GM19099 (cell line): Measurements from ENCODE around the gene HMOX1.

Experiments used
- POLR2A ChIP-seq: IDR thresholded peaks from 3 replicates; pipeline ENCODE4 v1.6.1; 2011; ENCODE audit warnings: low read depth; ENCODE audit not compliant: insufficient read length; ENCODE audit errors: extremely low read depth

The HMOX1 gene

GRCh38 chr22:35346596-35347220 lies 34.2 kb upstream of the HMOX1 start:
- no peak for TF ChIP-seq POLR2A

DNA sequence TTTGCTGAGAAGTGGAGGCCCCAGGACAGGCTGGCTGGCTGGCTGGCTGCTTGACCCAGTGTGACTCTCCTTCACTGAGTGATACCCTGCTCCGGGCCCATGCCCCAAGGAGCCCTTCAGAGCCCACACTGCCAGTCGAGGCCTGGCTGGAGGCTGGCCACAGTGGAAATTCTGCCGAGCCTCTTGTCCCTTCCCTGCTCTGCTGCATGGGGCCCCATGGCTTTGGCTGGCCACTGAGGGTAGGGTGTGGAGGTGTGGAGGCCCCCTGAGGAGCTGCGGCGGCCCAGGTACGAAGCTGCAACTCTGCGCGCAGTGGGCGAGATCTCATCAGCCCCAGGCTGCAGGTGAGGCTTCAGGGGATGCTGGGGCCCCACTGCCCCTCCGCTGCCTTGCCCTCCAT lies 33.4 kb upstream of the HMOX1 start:
- no peak for TF ChIP-seq POLR2A

DNA sequence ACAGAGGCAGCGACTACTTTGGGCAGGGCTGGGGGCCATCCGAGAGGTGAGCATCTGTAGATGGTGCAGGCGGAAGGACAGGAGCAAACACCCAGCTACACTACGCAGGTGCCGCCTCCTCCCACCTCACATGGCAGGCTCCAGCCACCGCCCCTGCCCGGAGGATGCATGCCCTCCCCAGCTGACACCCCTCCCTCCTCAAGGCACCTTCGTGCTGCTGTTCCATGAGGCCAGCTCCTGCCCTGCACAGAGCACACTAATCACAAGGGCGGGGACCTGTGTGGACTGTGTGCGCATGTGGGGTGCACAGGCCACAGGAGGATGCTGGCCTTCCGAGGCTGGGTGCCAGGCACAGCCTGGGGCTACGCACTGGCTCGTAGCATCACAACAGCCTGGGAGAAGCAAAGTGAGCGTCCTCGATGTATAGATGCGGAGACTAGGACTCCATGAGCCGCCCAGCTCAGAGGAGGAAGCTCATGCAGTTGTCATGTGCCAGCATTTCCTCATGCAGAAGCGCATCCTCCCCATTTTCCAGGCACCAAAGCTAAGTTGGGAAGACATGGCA lies 32.8 kb upstream of the HMOX1 start:
- no peak for TF ChIP-seq POLR2A

DNA sequence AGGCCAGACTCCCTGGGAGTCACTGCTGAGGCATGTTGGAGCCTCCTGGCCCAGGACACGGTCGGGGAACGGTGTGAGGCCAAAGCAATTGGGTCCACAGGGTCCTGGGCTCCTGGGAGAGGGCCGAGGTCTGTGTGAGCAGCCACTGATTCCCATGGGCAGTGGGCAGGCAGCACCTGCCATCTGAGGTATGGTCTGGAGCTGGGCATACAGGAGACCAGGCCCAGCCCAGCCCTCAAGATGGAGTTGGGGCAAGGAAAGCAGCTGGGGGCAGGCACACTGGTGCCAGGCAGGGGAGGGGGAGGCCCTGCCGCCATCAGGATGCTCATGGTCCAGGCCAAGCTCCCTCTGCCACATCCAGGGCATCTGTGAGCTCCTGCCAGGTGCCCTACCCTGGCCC lies 32.2 kb upstream of the HMOX1 start:
- TF ChIP-seq POLR2A: no peak

DNA sequence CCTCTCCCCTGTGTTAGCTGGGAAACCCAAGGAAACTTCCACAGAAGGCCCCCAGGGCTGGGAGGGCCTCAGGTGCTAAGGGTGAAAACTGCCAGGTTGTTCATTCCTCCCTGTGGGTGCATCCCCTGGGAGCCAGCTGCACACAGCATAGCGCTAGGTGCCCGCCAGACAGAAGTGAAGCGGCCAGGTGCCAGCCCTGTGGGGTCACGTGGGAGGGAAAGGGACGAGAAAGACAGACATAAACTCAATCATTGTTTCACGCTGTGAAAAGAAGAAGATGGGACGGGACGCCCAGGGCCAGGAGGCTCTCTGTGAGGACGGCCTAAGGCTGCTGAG lies 31.6 kb upstream of the HMOX1 start:
- no peak for TF ChIP-seq POLR2A

GRCh38 chr22:35349704-35350538 lies 31.0 kb upstream of the HMOX1 start:
- no peak for TF ChIP-seq POLR2A

DNA sequence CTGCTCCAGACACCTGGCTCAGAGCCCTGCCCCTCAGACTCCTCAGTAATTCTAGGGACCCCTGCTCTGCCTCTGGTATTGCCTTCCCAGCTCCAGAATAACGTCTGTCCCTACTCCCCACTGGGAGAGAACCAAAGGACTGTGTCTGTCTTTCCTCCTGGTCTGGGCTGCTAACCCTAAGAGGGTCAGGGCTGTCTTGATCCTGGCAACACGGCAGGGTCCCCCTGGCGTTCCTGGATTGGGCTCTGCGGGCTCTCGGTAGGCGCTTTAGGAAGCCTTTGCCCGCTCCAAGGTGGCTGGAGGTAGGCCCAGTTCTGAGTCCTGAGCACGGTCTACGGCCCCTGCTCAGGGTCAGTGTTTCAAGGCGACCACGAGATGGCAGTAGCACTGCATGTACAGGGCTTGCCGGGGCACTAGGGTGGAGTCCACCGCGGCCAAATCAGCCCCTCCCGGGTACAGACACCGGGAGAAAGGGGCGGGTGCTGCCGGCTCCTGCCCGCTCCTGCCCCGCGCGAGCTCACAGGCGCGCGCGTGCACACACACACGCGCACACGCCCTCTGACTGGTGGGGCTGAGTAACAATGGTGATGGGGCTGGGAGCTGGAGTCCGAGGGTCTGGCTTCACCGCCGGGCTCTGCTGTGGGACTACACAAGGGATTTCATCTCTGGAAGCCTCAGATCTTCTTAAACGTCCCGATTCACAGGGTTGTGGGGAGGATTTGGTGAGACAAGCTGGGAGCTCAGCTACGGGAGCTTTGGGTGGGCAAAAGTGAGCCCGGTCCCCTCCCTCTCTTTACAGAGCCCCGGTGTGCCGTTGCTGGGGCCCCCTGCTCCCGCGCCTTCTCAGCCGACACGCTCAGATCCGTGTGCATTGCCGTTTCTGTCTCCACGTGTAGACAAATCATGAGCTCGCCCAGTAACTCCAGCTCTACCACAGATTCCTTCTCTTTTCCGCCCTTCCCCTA lies 30.1 kb upstream of the HMOX1 start:
- no peak for TF ChIP-seq POLR2A

GRCh38 chr22:35352214-35353111 lies 28.4 kb upstream of the HMOX1 start:
- TF ChIP-seq POLR2A: no peak

DNA sequence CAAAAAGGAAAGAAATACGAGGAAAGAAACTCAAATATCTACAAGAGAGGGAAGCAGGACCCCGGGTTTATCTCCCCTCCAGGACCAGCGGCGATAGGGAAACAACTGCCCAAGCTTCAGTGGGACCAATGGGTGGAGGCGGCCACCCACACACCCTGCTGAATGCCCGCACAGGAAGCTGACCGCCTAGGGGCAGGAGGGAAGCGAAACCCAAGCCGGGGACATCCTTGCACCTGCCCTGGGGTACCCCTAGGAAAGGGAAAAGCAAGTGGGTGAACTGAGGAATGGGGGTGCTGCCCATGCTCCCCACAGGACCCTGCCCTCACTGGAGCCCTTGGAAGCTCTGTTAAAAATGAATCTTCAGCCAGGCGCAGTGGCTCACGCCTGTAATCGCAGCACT lies 27.6 kb upstream of the HMOX1 start:
- TF ChIP-seq POLR2A: no peak

GRCh38 chr22:35354068-35354467 lies 26.8 kb upstream of the HMOX1 start:
- no peak for TF ChIP-seq POLR2A

DNA sequence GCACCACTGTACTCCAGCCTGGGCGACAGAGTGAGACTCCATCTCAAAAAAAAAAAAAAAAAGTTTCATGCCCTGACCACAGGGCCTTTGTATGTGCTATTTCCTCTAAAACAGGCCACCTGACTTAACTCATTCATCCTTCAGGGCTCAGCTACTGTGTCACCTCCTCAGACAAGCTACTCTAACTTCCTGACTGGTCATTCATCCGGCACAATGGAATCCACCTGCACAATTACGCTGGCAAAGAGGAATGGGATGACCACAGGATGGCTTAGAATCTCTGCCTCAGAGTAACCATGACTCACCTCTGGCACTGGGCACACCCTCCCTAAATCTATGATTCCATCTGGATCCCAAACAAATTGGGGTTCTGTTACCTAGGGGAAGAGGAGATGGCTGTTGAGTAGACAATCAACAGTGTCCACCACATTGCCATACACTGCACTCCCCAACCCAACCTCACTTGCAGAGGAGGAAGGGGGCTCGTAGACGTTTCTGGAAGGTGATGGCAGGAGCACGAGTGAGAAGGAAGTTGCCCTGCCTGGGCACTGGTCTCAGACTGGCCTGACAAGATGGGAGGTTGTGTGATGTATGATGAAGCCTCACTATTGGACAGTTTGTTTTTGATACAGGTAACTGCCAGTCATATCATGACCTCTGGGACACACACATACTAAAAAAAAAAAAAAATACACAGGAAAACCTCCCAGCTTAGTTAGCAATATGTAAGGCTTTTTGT lies 22.8 kb upstream of the HMOX1 start:
- no peak for TF ChIP-seq POLR2A

DNA sequence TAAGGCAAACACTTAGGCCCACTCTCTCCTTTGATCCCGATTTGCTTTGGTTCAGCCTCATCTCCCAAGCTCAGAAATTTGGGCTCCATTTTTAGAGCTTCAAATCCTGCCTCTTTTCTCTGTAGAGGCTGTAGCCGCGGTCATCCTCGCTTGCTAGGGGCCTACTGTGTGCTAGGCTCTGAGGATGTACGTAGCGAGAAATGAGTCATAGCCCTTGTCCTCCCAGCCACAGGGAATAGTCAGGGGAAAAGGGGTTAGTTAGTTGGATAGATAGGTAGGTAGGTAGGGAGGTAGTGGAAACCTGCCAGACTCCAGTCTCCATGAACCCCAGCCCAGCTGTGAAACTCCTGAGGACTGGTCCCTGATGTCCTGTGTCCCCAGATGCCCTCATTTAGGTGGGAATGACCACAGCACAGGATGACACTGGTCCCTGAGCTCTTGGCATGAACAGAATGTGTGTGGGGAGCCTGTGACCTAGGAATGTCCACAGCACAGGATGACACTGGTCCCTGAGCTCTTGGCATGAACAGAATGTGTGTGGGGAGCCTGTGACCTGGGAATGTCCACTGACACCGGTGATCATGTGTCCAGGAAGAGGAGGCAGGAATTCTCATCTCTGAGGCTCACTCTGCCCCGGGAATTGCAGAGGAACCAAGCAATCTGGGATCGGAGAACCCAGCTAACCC lies 21.4 kb upstream of the HMOX1 start:
- no peak for TF ChIP-seq POLR2A

DNA sequence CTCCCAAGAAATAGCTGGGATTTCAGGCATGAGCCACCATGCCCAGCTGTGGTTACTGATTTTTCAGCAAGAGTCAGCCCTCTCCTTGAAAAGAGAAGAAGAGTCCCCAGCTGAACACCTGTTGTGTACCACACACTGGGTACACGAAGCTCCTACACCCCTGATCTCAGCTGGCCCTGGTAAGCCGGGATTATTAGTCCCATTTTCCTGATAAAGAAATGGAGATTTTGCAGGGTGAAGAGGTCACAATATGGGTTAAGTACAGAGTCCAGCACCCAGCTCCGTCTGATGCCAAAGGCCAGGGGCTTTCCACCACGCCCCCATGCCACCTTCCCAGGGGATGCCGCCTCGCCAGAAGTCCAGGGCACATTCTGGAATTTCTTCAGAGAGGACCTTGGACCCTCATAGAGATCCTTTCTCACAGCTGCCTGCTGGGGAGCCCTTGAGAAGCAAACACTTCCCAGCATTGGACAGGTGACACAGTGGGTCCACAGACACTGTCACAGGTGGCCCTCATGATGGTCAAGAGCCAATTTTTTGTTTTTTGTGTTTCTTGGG lies 19.8 kb upstream of the HMOX1 start:
- no peak for TF ChIP-seq POLR2A
